ENCODE results near the gene LCN1.

DNA sequence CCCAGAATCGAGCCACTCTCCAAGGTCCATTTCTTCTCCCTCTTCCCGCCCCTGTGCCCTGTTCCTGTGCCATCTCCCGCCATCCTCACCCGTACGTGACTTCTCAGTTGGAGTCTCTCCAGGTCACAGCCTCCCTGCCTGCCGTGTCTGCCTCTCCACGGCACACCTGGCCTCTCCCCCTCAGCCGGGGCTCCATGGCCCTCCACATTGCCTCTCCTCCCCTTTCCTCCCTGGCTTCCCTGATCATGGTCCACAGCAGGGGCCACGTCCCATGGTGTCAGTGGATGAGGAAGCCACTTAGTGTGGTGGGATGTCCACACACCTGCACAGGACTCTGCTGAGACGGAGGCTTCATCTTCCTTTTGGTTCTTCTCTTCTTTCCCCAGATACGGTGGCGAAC is 42.6 kb downstream of the LCN1 start:
- TF ChIP-seq EZH2 (IDR thresholded peaks at IDR 0.05; ENCODE audit: insufficient read depth, poor library complexity, severe bottlenecking) (no peak), EZH2phosphoT487 (IDR thresholded peaks at IDR 0.05; ENCODE audit: insufficient read depth, low read depth) (no peak)

Measured in GM23248 (cell line).